ENCODE measurements around the gene MKRN1.
"Not testable (repeated sequence)": the region's sequence is repeated elsewhere in the genome, so short reads cannot be mapped to it uniquely, and the experiment has no call there.

MKRN1 gene

DNA sequence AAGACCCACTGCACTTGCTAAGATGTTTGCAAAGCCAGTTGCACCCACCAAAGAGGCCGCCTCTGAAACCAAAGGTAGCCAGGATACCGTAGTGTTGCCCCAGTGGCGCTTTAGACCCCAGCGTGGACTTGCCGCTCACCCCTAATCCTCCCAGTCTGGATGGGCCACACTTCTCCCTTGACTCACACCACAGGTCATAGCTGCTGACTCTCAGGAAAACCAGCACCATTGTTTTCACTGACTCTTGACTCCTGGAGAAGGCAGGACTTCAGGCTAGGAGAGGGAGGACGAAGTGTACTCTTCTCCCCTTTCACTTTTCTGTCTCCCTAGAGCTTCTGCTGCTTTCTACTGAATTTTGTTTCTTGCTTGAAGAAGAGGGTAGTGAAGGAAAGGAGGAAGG is 53.2 kb downstream of the MKRN1 start:
- no peak for DNase-seq

DNA sequence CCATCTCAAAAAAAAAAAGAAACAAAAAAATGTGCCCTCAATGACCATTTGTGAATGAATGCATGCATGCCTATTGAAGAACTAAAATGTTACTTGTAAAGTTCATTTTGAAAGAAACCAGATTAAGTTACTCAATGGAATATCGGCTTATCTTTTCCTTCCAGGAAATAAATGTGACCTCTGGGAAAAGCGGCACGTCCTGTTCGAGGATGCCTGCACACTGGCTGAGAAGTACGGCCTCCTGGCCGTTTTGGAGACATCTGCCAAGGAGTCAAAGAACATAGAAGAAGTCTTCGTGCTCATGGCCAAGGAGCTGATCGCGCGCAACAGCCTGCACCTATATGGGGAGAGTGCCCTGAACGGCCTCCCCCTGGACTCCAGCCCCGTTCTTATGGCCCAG is 53.6 kb downstream of the MKRN1 start:
- DNase-seq = no peak

DNA sequence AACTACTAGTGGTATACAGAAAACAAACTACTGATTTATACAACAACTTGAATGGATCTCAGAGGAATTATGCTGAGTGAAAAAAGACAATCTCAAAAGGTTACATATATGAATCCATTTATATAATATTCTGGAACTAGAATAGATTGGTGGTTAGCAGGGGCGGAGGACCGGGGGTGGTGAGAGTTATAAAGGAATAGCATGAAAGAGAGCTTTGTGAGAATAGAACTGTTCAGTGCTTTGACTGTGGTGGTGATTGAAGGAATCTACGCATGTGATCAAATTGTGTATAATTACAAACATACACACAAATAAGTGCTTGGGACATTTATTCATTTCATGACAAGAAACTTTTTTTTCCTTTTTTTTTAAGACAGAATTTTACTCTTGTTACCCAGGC is 55.8 kb downstream of the MKRN1 start:
- DNase-seq = no peak

DNA sequence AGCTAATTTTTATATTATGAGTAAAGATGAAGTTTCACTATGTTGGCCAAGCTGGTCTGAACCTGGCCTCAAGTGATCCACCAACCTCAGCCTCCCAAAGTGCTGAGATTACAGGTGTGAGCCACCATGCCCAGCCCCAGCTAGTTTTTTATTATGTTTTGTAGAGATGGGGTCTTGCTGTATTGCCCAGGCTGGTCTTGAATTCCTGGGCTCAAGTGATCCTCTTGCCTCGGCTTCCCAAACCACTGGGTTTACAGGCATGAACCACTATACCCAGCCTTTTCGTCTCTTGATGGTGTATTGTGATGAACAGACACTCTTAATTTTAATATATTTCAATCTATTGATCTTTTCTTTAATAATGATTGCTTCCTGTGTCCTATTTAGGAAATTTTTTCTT is 57.8 kb downstream of the MKRN1 start:
- no peak for DNase-seq

DNA sequence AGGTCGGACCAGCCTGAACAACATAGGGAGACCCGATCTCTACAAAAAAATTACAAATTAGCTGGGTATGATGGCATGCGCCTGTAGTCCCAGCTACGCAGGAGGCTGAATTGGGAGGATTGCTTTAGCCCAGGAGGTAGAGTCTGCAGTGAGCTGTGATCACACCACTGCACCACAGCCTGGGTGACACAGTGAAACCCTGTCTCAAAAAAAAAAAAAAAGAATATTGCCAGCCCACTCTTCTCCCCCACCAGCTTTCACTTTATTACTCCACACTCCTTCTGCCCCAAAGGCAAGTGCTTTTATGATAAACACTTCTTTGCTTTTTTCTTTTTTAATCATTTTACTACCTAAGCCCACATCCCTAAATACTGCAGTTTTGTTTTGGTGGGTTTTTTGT is 60.7 kb downstream of the MKRN1 start:
- no peak for DNase-seq

DNA sequence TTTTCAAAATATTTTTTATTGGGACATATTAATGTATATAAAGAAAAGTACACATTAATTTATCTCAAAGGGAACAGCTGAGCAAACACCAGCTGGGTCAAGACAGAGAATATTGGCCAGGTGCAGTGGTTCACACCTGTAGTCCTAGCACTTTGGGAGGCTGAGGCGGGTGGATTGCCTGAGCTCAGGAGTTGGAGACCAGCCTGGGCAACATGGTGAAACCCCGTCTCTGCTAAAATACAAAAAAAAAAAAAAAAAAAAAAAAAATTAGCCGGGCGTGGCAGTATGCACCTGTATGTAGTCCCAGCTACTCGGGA is 61.2 kb downstream of the MKRN1 start:
- not testable (repeated sequence) for DNase-seq

DNA sequence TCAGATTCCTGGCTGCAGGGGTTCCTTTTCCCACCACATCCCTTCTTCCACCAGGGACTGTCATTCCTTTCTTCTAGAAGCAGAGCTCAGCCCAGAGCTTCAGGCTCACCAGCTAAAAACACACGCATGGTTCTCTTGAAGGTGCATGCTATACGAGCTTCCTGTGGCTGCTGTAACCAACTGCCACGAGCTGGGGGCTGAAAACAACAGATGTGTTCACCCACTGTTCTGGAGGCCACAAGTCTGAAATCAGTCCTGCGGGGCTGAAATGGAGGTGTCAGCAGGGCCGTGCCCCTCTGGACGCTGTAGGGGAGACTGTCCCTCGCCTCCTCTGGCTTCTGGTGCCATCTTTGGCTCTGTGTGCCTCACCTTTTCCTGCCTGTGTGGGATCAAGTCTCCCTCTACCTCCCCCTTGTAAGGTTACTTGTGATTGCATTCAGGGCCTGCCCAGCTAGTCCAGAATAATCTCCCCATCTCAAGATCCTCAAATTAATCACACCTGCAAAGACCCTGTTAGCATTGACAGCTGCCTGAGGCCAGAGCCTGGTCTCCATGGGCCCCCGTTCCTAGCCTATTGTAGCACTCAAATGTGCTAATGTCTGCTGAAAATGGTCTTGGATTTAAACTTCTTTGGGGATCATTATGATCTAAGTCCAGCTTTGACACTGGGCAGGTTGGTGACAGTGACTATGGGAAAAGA is 61.7 kb downstream of the MKRN1 start:
- no peak for DNase-seq

DNA sequence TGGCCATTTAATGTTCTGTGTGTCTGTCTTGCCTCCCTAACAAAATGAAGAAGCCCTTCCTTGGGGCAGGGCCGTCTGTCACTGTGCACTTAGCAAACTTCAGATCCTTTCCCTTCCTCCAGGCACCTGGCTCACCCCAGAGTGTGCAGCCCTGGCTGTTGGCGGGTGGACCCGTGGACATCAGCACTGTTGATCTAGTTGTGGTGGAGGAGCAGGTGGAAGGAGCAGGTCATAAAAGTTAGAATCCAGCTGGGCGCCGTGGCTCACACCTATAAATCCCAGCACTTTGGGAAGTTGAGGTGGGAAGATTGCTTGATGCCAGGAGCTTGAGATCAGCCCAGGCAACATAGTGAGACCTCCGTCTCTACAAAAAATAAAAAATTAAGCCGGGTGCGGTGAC is 62.7 kb downstream of the MKRN1 start:
- no peak for DNase-seq

DNA sequence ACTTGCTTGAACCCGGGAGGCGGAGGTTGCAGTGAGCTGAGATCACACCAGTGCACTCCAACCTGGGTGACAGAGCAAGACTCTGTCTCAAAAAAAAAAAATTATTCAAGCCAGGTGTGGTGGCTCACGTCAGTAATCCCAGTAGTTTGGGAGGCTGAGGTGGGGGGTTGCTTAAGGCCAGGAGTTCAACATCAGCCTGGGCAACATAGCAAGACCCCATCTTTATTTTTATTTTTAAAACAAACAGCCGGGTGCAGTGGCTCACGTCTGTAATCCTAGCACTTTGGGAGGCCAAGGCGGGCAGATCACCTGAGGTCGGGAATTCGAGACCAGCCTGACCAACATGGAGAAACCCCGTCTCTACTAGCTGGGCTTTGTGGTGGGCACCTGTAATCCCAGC is 63.5 kb downstream of the MKRN1 start:
- DNase-seq = not testable (repeated sequence)

DNA sequence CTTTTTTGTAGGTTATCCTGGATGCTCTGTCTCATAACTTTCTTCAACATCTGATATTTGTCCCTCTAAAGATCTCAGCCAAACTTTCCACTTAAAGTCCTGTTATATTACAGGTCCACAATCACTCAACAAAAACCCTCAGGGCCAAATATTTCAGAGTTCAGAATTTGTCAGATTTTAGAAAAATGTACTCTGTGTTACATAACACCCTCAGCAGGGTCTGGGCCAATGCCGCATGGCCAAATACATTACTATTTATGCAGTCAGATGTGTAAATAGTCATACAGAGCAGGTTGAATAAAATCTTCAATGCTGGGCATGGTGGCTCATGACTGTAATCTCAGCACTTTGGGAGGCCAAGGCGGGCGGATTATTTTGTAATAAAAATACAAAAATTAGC is 63.9 kb downstream of the MKRN1 start:
- DNase-seq = no peak

DNA sequence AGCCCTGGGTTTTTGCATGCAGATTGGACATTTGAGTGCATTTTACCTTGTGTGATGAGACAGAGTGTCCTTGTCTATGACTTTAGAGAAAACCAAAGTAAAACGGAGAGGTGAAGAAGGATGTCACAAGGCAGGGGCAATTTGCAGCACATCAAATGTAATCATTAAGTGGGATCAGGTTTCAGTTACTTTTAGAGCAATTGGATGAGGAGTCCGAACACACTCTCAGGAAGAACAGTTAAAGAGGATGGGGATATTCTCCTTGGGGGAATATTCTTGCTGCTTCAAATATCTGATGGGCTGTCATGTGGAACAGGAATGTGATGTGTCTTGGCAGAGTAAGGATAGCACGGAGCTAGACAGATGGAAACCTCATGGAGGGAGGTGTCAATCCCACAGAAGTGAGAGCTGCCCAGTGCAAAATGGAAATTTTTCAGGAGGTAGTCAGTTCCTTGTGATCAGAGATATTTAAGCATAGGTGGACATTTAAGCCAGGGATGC is 74.7 kb downstream of the MKRN1 start:
- no peak for DNase-seq

DNA sequence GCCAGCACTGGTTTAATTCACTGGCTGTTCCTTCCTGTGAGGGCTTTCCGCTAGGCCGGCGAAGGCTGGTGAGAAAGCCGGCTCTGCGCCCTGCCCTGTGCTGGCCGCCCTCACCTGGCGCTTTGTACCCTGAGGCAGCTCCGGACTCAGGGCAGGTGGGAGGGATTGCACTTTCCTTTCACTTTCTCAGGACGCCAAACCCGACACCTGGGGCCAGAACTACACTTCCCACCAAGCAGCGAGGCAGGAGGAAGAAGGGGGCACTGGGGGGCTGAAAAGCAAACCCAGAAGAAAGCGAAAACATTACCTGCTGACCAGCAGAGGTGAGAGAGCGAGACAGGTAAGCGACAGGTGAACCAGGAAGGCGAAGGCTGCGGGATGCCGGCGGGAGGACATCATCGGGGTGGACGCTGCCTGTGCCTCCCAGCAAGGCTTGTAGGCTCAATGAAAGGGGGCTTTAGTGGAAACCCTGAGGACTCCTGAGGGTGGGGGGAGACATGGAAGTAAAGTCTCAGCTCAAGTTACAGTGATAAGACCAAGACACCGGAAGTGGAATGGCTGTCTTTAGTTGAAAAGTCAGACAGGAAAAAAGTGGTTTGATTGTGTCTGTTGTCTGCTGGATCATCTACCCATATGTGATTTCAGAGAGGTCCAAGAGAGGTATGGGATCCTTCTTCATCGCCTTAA is 75.3 kb downstream of the MKRN1 start, which contains the start of gene RAB19:
TSS of gene RAB19 (plus strand) at position 181 of the 687 bp plus-strand sequence. CDS start 3,589 bp downstream, outside the sequence.
- peak; percentile 69 for DNase-seq
